ENCODE measurements around the gene USP53. TPM values are rescaled to one million over a fixed set of nuclear protein-coding genes. Genes with fewer than 3 reads are reported as not detected.

Gene USP53
- total RNA-seq, 1 donor from 2014 or later = 7.3 TPM

DNA sequence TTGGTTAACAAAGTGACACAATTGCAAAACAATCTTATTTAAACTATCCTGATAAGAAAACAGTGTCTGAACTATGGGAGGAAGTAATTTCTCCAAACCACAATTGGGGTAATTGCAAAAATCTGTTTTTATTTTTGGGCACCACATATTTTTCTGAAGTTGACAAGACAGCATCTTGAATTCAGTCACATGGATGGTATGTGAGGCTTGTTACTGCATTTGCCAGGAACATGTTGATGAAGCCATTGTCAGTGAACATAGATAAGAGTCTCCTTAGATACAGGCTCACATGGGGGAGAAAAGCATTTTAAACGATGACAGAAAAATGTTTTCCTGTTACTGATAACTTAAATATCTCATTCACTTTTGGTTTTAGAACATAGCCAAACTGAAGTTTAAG is 5.5 kb upstream of the USP53 start:
- Mint-ChIP-seq H3K4me3 (no peak overlapping the region), H3K27ac (no peak overlapping the region), H3K9me3 (peaks cover 9% of the 10 kb centered on the region), H3K4me1 (peaks cover 26% of the 10 kb centered on the region), H3K27me3 (no peaks in the 10 kb centered on the region), H3K36me3 (ENCODE audit: low read depth) (no peaks in the 10 kb centered on the region)
- intact Hi-C loops (cut with micrococcal nuclease) = no loop called here
- DNase-seq = no peak

DNA sequence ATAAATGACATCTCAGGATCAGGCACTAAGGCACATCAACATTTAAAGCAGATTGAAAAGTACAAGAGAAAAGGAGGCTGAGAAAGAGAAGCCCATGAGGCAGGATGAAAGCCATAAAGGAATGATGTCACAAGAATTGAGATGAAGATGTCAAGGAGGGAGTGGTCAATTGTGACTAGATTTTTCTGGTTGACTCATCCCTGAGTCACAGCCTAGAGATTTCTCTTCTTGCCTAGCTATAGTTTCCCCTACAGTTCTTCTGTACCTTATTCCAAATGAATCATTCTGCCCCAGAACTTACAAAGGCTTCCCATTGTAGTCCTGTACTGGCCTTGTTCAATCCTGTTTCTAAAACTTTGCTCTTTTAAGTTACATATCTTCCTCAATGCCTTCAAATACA is 3.4 kb upstream of the USP53 start:
- DNase-seq = peak; percentile 72
- Mint-ChIP-seq H3K4me1 (peaks cover 31% of the 10 kb centered on the region), H3K36me3 (ENCODE audit: low read depth) (no peaks in the 10 kb centered on the region), H3K27ac (peak overlapping the region; percentile 76), H3K9me3 (peaks cover 4% of the 10 kb centered on the region), H3K4me3 (no peak overlapping the region), H3K27me3 (no peaks in the 10 kb centered on the region)
- intact Hi-C loops (cut with micrococcal nuclease) = loop anchor here (1.0 kb wide), 2 partner anchors 29 to 167 kb away; no protein-coding TSS in a partner anchor

DNA sequence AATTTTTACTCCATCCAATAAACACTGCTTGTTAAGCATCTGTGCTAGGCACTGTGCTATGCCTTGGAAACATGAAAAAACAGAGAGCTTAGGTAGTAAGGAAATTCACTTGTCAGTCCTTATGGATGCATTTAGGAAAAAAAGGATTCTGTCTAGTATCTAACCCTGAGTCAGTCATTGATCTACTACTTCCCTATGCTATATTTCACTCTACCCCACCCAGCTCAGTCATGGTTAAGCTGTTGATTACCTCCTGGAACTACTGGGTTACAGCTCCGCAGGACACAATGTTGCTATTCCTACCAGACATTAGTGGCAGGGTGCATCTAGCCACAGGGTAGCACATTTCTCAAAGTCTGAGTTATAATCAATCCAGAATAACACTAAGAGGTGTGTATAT is 2.9 kb upstream of the USP53 start:
- no peak for DNase-seq
- Mint-ChIP-seq H3K36me3 (ENCODE audit: low read depth) (no peaks in the 10 kb centered on the region), H3K4me3 (no peak overlapping the region), H3K27ac (peak overlapping the region; percentile 76), H3K4me1 (peaks cover 33% of the 10 kb centered on the region), H3K27me3 (no peaks in the 10 kb centered on the region), H3K9me3 (peaks cover 4% of the 10 kb centered on the region)
- intact Hi-C loops (cut with micrococcal nuclease) = loop anchor here (1.0 kb wide), 2 partner anchors 29 to 167 kb away; no protein-coding TSS in a partner anchor

DNA sequence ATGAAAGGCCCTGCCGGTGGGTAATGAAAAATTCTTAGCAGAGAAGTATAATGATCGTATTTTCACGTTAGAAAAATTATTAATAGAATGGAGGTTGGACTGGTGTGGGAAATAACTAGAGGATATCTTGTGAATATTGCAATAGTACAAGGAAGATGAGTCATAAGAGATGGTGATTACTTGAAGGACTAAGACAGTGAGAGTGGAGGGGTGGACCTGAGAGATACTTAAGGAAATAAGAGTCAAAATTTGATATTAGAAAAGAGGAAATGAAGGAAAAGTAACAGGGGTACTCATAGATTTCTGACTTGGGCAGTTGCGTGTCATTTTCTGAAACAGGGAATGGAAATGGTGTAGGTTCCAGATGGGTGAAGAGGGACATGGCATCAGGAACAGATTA is 1.7 kb upstream of the USP53 start:
- H3K4me3 Mint-ChIP-seq = peak overlapping the region; percentile 95
- H3K27ac Mint-ChIP-seq = no peak overlapping the region
- intact Hi-C loops (cut with micrococcal nuclease) = loop anchor here (5.0 to 10.0 kb wide), 2 partner anchors 373 to 1944 kb away; partner anchors contain the start of gene SEC24D
- peaks cover 36% of the 10 kb centered on the region for H3K4me1 Mint-ChIP-seq
- DNase-seq = no peak
- no peaks in the 10 kb centered on the region for H3K36me3 Mint-ChIP-seq (ENCODE audit: low read depth)
- H3K27me3 Mint-ChIP-seq = no peaks in the 10 kb centered on the region
- peaks cover 4% of the 10 kb centered on the region for H3K9me3 Mint-ChIP-seq

DNA sequence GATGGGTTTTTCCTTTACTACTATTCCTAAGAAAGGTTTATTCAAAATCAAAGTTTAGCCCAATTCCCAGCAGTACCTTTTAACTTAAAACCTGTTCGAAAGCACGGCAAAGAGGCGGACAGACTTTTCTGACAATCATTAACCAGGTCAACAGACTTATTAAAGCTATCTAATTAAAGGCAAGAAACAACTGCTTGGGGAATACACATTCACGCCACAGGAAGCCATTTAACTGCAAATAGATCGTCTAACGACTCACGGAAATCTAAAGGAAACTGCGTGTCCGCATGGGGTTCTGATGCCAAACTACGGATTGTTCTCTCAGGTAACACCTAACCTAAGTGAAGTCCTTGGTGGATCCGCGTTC is 663 bp upstream of the USP53 start:
- Mint-ChIP-seq H3K27me3 (no peaks in the 10 kb centered on the region), H3K27ac (peak overlapping the region; percentile 93)

DNA sequence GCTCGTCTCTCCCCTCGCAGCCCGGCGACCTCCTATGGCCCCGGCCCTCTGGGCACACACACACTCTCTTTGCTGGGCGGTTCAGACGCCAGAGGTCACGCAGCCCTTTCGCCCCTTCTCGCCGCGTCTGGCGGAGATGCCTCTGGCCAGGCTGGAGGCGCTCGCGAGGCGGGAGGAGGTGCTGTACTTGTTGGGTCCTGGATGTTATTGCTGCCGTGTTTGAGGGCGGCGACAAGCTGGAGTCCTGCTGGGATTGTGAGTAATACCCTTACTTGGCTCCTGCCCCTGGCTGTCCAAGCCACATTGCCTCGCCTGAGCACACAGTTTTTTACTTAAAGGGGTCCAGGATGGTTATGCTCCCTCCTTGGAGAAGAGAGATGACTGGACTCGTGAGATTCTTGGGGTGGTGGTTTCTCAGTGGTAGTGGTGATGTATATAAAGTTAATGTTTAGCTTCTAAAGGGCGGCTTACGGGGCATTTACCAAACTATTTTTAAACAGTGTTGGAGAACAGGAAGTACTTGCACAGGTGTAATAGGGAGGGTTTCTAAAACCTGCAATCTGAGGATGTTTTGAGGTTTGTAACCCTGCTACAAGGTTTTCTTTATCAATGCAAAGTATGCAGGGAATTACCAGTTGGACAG is 572 bp downstream of the USP53 start:
- Mint-ChIP-seq H3K27me3 (no peaks in the 10 kb centered on the region), H3K27ac (peak overlapping the region; percentile 93), H3K4me1 (peaks cover 36% of the 10 kb centered on the region), H3K36me3 (ENCODE audit: low read depth) (peaks cover 7% of the 10 kb centered on the region), H3K9me3 (peaks cover 4% of the 10 kb centered on the region), H3K4me3 (peak overlapping the region; percentile 95)
- intact Hi-C loops (cut with micrococcal nuclease) = loop anchor here (1.0 to 10.0 kb wide), 5 partner anchors 72 to 1942 kb away; partner anchors contain the start of genes METTL14 and SEC24D
- DNase-seq = peak; percentile 89

More for the DNA sequence above, 663 bp upstream of the USP53 start:
- peak overlapping the region; percentile 95 for H3K4me3 Mint-ChIP-seq
- no peak for DNase-seq
- intact Hi-C loops (cut with micrococcal nuclease) = loop anchor here (1.0 to 10.0 kb wide), 5 partner anchors 73 to 1943 kb away; partner anchors contain the start of genes METTL14 and SEC24D
- no peaks in the 10 kb centered on the region for H3K36me3 Mint-ChIP-seq (ENCODE audit: low read depth)
- H3K9me3 Mint-ChIP-seq = peaks cover 4% of the 10 kb centered on the region
- H3K4me1 Mint-ChIP-seq = peaks cover 36% of the 10 kb centered on the region

DNA sequence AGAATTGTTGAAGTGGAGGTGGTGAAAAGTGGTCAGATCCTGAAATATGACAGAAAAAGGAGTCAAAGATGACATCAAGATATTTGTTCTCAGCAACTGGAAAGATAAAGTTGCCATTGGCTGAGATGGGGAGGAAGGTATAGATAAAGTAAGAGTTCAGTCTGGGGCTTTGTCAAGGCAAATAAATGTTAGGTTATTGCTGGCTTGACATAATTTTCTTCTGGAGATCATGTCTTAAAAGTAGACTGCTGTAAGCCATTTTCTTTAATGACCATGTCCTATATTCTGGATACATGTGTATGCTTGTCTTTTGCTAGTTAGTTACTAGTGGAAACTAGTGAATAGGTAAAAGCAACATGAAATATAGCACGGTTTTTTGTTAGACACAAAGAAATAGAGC is 5.6 kb downstream of the USP53 start:
- Mint-ChIP-seq H3K4me3 (no peak overlapping the region), H3K4me1 (peaks cover 10% of the 10 kb centered on the region), H3K36me3 (ENCODE audit: low read depth) (peaks cover 20% of the 10 kb centered on the region), H3K27ac (no peak overlapping the region), H3K27me3 (no peaks in the 10 kb centered on the region), H3K9me3 (peaks cover 4% of the 10 kb centered on the region)
- intact Hi-C loops (cut with micrococcal nuclease) = loop anchor here (10.0 kb wide), 1 partner anchor 1937 kb away; no protein-coding TSS in a partner anchor
- DNase-seq = no peak

DNA sequence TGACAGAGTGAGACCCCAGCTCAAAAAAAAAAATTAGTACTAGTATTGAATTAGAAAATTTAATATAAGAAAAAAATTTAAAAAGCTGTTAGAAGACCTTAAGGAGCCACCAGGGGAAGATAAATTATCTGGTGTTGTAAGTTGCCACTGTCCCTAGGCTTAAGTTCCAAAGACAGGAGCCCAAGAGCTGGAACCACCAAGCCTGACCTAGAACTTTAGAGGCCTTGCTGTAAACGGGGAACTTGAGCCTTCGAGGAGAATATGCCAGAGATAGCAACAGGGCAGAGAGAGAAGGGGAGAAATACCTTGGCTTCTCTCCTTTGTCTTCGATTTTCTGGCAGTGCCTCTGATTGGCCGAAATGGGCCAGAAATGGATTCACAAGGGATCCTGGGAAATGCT is 8.9 kb downstream of the USP53 start:
- no peak overlapping the region for H3K4me3 Mint-ChIP-seq
- no peak overlapping the region for H3K27ac Mint-ChIP-seq

DNA sequence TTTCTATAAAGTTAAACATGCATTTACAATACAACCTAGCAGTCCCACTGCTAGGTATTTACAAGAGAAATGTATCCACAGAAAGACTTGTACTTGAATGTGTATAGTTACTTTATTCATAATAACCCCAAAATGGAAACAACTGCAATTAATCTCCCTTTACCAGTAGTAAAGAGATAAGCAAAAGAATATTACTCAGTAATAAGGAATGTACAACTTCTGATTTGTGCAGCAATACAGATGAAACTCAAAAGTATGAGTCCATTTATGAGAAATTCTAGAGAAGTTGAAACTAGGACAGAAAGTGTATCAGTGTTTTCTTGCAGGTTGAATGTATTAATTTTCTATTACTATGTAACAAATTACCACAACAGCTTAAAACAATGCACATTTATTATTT is 15.2 kb downstream of the USP53 start:
- Mint-ChIP-seq H3K9me3 (no peaks in the 10 kb centered on the region), H3K27ac (no peak overlapping the region), H3K36me3 (ENCODE audit: low read depth) (peaks cover 16% of the 10 kb centered on the region), H3K27me3 (no peaks in the 10 kb centered on the region), H3K4me3 (no peak overlapping the region), H3K4me1 (peaks cover 3% of the 10 kb centered on the region)
- intact Hi-C loops (cut with micrococcal nuclease) = no loop called here
- no peak for DNase-seq

More for the DNA sequence above, 8.9 kb downstream of the USP53 start:
- Mint-ChIP-seq H3K9me3 (peaks cover 4% of the 10 kb centered on the region), H3K27me3 (no peaks in the 10 kb centered on the region), H3K36me3 (ENCODE audit: low read depth) (peaks cover 26% of the 10 kb centered on the region), H3K4me1 (peaks cover 4% of the 10 kb centered on the region)
- DNase-seq = no peak
- intact Hi-C loops (cut with micrococcal nuclease) = no loop called here

DNA sequence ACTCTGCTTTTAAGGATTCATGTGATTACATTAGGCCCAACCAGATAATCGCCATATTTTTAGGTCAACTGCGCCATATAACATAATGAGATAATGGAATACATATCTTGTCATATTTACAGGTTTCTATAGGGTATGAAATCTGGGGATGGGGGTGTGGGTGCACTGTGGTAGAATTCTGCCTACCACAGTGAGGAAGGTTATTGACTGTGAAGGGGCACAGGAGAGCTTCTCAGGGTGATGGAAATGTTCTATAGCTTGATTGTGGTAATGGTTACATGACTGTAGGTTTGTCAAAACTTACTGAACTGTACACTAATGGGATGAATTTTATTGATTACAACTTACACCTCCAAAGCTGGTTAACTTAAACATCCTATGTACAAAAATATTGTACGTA is 15.9 kb downstream of the USP53 start:
- Mint-ChIP-seq H3K27ac (no peak overlapping the region), H3K27me3 (no peaks in the 10 kb centered on the region), H3K4me3 (no peak overlapping the region), H3K4me1 (peaks cover 7% of the 10 kb centered on the region), H3K9me3 (no peaks in the 10 kb centered on the region), H3K36me3 (ENCODE audit: low read depth) (peaks cover 11% of the 10 kb centered on the region)
- DNase-seq = no peak
- intact Hi-C loops (cut with micrococcal nuclease) = no loop called here

DNA sequence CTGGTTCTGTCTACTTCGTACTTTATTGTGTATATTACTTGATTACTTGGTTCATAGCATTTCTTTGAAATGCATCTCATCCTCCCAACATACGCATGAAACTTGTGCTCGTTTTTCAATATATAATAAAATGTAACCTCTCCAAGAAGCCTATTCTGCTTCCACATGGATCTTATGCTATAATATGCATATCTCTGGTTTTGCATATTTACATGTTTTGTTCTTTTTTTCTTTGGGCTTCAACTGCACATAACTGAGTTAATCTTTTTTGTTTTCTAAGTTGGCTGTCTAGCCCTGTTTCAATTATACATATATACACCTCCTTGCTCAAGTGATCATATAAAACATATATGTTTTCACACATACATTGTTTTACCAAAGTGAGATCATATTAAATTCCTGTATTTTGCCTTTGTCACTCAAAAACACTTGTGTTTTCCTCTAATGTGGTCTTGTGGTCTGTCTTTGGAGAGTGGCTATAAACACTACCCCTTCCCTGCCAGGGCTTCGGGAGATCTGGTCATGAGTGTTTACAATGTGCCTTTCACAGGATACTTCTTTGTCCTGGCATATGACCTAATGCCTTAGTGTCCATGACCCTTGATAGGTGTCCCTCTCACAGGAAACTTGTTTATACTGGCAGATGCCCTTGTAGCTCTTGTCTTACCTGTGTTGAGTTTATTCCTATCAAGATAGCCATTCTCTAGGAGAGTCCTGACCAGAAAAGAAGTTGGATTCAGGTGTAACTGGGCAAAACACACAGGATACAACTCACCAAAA is 17.6 kb downstream of the USP53 start:
- peaks cover 15% of the 10 kb centered on the region for H3K4me1 Mint-ChIP-seq
- no peak overlapping the region for H3K27ac Mint-ChIP-seq
- no peaks in the 10 kb centered on the region for H3K9me3 Mint-ChIP-seq
- peaks cover 11% of the 10 kb centered on the region for H3K36me3 Mint-ChIP-seq (ENCODE audit: low read depth)
- no peak overlapping the region for H3K4me3 Mint-ChIP-seq
- DNase-seq = no peak
- intact Hi-C loops (cut with micrococcal nuclease) = no loop called here
- no peaks in the 10 kb centered on the region for H3K27me3 Mint-ChIP-seq

DNA sequence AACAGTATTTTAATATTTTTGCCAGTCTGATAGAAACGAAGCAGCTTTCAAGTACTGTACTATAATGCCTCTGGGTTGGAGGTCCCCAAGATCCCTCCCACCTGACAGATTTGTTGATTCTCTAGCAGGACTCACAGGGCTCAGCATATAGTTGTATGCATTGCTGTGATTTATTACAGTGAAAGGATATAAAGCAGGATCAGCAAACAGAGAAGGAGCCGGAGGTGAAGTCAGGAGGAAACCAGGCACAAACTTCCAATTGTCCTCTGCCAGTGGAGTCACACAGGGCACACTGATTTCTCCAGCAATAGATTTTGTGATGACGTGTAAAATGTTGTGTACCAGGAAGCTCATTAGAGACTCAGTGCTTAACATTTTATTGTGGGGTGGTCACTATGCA is 19.0 kb downstream of the USP53 start:
- H3K27me3 Mint-ChIP-seq = no peaks in the 10 kb centered on the region

DNA sequence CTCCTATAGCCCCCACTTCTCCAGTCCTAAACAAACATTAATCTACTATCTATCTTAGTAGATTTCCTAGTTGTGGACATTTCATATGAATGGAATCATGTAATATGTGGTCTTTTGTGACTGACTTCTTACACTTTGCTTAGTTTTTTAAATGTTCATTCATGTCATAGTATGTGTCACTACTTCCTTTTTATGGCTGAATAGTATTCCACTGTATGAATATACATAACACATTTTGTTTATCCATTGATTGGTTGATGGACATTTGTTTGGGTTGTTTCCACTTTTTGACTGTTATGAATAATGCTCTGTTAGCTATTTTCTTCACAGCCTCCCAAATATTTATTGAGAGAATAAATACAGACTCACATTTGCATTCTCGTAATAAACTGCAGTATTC is 19.8 kb downstream of the USP53 start:
- H3K4me3 Mint-ChIP-seq = no peak overlapping the region
- DNase-seq = no peak
- no peak overlapping the region for H3K27ac Mint-ChIP-seq
- intact Hi-C loops (cut with micrococcal nuclease) = no loop called here
- peaks cover 5% of the 10 kb centered on the region for H3K9me3 Mint-ChIP-seq
- peaks cover 19% of the 10 kb centered on the region for H3K4me1 Mint-ChIP-seq
- H3K27me3 Mint-ChIP-seq = no peaks in the 10 kb centered on the region
- H3K36me3 Mint-ChIP-seq (ENCODE audit: low read depth) = peaks cover 17% of the 10 kb centered on the region

More for the DNA sequence above, 19.0 kb downstream of the USP53 start:
- Mint-ChIP-seq H3K9me3 (peaks cover 5% of the 10 kb centered on the region), H3K27ac (no peak overlapping the region), H3K4me3 (no peak overlapping the region), H3K4me1 (peaks cover 15% of the 10 kb centered on the region), H3K36me3 (ENCODE audit: low read depth) (peaks cover 15% of the 10 kb centered on the region)
- DNase-seq = no peak
- intact Hi-C loops (cut with micrococcal nuclease) = no loop called here

DNA sequence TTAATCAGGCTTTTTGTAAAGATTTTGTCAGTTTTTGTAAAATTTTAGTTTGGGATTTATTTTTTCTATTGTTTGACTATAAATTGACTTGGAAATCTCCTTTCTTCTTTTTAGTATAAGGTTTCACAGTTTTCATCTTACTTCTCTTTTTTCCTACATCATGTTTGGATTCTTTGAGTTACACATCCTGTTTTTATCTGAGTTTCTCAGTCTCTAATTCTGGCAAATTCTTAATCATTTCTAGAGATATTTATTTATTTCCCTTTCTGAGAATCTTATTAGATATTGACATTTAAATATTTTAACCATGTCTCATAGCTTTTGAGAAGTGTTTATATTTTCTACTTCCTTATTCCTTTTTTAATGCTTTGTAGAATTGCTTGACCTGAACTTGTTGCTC is 20.7 kb downstream of the USP53 start:
- Mint-ChIP-seq H3K27me3 (no peaks in the 10 kb centered on the region), H3K4me3 (peak overlapping the region; percentile 51), H3K36me3 (ENCODE audit: low read depth) (peaks cover 19% of the 10 kb centered on the region), H3K4me1 (peaks cover 25% of the 10 kb centered on the region), H3K9me3 (peaks cover 5% of the 10 kb centered on the region), H3K27ac (no peak overlapping the region)
- intact Hi-C loops (cut with micrococcal nuclease) = no loop called here
- DNase-seq = no peak
